ENCODE data around the gene FOLR1.
A peak's percentile ranks its signal among the peaks of the same experiment; 100 is the strongest.

FOLR1 gene

GRCh38 chr11:72223615-72224563 lies 31.9 kb downstream of the FOLR1 start:
- peak; percentile 48 for DNase-seq (ENCODE audit: low spot score)

- peak; percentile 23 for DNase-seq (ENCODE audit: low spot score)
These were observed 32.8 kb downstream of the FOLR1 start, which contains the start of gene INPPL1 for GRCh38 chr11:72224564-72225410. INPPL1 (plus strand) TSS chr11:72224767; CDS start chr11:72224985, 218 bp downstream.

- DNase-seq (ENCODE audit: low spot score): no peak
These were observed 33.5 kb downstream of the FOLR1 start for GRCh38 chr11:72225411-72225951.

- DNase-seq (ENCODE audit: low spot score): no peak
These were observed 34.8 kb downstream of the FOLR1 start for GRCh38 chr11:72226701-72227100.

- DNase-seq (ENCODE audit: low spot score): no peak
These were observed 35.6 kb downstream of the FOLR1 start for GRCh38 chr11:72227316-72228228.

GRCh38 chr11:72228229-72228843 lies 36.4 kb downstream of the FOLR1 start:
- DNase-seq (ENCODE audit: low spot score): no peak

GRCh38 chr11:72228844-72229231 lies 36.9 kb downstream of the FOLR1 start:
- DNase-seq (ENCODE audit: low spot score): no peak

GRCh38 chr11:72229336-72229924 lies 37.5 kb downstream of the FOLR1 start:
- no peak for DNase-seq (ENCODE audit: low spot score)

GRCh38 chr11:72229925-72230763 lies 38.2 kb downstream of the FOLR1 start:
- no peak for DNase-seq (ENCODE audit: low spot score)

- DNase-seq (ENCODE audit: low spot score): no peak
These were observed 38.9 kb downstream of the FOLR1 start for GRCh38 chr11:72230764-72231365.

- no peak for DNase-seq (ENCODE audit: low spot score)
These were observed 39.7 kb downstream of the FOLR1 start for GRCh38 chr11:72231396-72232259.

GRCh38 chr11:72232260-72233055 lies 40.5 kb downstream of the FOLR1 start:
- DNase-seq (ENCODE audit: low spot score): no peak

- no peak for DNase-seq (ENCODE audit: low spot score)
These were observed 41.3 kb downstream of the FOLR1 start for GRCh38 chr11:72233056-72233772.

GRCh38 chr11:72233773-72234513 lies 42.0 kb downstream of the FOLR1 start:
- no peak for DNase-seq (ENCODE audit: low spot score)

GRCh38 chr11:72234514-72234830 lies 42.5 kb downstream of the FOLR1 start:
- no peak for DNase-seq (ENCODE audit: low spot score)

- no peak for DNase-seq (ENCODE audit: low spot score)
These were observed 43.0 kb downstream of the FOLR1 start for GRCh38 chr11:72234920-72235319.

All from hematopoietic multipotent progenitor cell treated with erythropoietin and hydrocortisone succinate and interleukin-3 and kit ligand, for 15 days (in vitro differentiated cells).